Activated CD4-positive, CD25-positive, alpha-beta regulatory T cell treated with anti-CD3 and anti-CD28 coated beads, Interleukin-2, amount 50 U/mL, for 24 hours (primary cell): ENCODE data around the gene C7orf57.
"Not testable (repeated sequence)": the region's sequence is repeated elsewhere in the genome, so short reads cannot be mapped to it uniquely, and the experiment has no call there.

ENCODE experiments used
- ATAC-seq, 2 donors: fragments of 150-1000 bp; cut with Tn5 transposase; one replicate each; pipeline ENCODE4 v1.10.0; 2021; ENCODE audit warnings: mild to moderate bottlenecking in 1 of 2, moderate library complexity in 1 of 2

The C7orf57 gene

DNA sequence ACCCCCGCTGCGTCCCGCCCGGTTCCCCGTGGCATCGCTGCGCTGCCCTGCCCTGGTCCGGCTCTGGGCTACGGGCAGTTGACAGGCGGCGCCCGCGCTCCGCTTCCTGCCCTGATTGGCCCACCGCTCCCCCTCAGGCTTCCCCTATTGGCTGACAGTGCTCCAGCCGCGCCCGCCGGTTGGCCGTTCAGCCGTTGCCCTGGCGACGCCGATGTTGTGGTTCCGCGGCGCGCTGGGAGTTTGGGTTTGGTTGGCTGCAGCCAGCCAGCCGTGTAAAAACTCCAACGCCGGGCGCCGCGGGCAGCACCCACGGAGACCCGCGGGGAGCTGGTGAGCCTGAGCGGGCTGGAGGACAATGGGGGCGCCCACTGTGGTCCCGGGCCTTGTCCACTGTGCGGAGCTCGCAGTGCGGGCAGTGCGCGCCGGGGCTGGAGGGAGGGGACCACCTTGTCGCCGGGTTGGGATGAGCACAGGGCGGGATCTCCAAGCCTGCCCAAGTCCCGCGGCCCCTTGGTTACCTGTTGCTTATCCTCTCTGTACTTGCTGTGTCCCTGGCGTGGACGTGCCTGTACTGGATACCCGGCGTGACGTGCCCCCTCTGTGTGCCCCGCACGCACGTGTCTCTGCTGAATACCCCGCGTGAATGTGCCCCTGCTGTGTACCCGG lies at the start of gene C7orf57:
TSS of gene C7orf57 (plus strand) at position 243 of the 666 bp plus-strand sequence. CDS start 766 bp downstream, outside the sequence.
- peak; percentile 98 to 99 for ATAC-seq

GRCh38 chr7:47988496-47989386 lies 46.6 kb upstream of the C7orf57 start:
- ATAC-seq = no peak

GRCh38 chr7:47989607-47990400 lies 45.5 kb upstream of the C7orf57 start:
- ATAC-seq = not testable (repeated sequence)

DNA sequence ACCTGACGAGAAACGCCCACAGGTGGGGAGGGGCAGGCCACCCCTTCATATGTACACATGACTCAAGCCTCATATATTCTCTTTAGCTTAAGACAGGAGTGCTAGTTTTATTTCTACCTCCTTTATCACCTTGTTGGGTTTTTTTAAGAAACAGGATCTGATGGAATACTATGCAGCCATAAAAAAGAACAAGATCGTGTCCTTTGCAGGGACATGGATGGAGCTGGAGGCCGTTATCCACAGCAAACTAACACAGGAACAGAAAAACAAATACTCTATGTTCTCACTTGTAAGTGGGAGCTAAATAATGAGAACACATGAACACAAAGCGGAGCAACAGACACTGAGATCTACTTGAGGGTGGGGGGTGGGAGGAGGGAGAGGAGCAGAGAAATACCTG lies 44.8 kb upstream of the C7orf57 start:
- no peak for ATAC-seq

GRCh38 chr7:47991270-47991669 lies 44.1 kb upstream of the C7orf57 start:
- ATAC-seq = no peak

- ATAC-seq = peak; percentile 97 to 98
These were observed 43.5 kb upstream of the C7orf57 start for GRCh38 chr7:47991741-47992311.

DNA sequence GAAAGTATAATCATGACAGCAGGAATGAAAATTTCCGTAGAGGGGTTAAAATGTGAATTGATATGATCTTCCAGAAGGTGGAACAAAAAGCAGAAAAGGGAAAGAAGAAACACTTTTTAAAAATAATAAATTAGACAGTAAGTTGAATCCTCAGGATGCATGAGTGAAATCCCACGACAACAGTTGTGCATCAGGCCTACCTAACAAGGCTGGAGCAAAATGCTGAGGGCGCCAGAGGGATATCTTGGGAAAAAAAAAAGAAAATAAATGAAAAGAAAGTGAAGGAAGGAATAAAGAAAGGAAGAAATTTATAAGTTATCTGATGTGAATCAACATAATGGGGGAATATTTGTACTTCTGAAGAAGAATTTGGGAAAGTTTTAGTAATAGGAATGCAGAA lies 42.9 kb upstream of the C7orf57 start:
- ATAC-seq = no peak

GRCh38 chr7:47999413-47999812 lies 35.9 kb upstream of the C7orf57 start:
- ATAC-seq = no peak

- not testable (repeated sequence) for ATAC-seq
These were observed 35.2 kb upstream of the C7orf57 start for GRCh38 chr7:48000164-48000563.

GRCh38 chr7:48004032-48004431 lies 31.3 kb upstream of the C7orf57 start:
- no peak for ATAC-seq

GRCh38 chr7:48004638-48005037 lies 30.7 kb upstream of the C7orf57 start:
- ATAC-seq = no peak

DNA sequence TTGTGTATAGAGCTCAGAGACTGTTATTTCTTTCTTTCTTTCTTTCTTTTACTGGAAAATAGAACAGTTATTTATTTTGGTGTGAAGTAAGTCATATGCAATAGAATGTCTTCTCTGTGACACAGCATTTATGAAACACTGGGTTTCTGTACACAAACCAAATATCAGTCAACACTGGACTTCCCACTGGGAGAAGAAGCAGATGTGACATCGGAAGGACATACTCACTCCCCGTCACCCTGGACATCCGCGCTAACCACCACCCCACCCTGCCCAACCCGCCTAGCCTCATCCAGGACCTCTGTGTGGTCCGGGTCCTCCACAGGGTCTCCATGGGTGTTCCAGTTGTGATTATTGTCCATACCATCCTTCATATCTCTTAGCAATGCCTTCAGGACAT lies 28.5 kb upstream of the C7orf57 start:
- ATAC-seq = no peak

DNA sequence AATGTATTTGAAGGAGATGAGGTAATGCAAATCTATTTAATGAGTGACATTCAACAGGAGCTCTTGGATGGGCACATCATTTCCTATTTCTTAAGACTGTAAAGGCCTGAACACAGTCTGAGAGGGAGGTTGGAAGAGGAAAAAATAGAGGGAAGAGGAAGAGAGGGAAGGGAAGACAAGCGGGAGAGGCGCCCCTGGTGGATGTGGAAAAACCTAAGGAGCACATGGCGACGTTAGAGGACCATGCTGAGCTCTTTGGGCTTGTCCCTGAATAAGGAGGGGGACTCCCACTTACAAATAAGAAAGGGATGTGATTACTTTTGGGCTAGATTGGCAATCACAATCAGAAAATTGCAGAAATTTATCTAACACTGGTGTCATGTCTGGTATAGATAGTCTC lies 26.1 kb upstream of the C7orf57 start:
- ATAC-seq = no peak

DNA sequence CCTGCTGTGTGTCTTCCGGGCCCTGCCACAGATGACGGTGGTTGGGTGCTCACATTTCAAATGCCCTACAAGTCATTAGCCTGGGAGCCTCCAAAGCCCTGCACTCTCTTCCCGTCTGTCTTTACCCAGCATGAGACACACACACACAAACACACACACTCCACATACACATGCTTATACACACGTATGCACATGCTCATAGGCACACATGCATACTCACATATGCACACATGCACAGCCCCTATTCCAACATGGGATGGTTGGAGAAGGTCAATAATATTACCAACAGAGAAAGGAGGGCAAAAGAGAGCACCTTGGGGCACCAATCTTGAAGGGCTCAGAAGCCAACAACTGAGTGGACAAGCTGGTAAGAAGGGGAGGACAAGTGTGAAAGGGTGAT lies 25.4 kb upstream of the C7orf57 start:
- no peak for ATAC-seq

- no peak for ATAC-seq
These were observed 24.0 kb upstream of the C7orf57 start for GRCh38 chr7:48011323-48011722.

- no peak for ATAC-seq
These were observed 23.4 kb upstream of the C7orf57 start for GRCh38 chr7:48011951-48012350.

DNA sequence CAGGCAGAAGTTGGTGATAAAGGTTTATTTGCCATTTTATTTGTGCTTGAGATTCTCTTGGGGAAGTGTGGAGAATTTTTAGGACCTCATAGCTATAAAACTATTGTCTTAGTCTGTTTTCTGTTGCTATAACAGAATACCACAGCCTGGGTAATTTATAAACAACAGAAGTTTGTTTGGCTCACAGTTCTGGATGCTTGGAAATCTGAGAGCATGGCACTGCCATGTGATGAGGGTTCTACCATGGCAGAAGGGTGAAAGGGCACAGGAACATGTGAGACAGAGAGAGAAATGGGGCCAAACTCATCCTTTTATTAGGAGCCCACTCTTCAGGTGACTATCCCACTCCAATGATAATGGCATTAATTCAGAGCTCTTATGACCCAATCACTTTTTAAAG lies 18.7 kb upstream of the C7orf57 start:
- no peak for ATAC-seq

- ATAC-seq = no peak
These were observed 17.7 kb upstream of the C7orf57 start for GRCh38 chr7:48017674-48018073.

GRCh38 chr7:48025624-48026023 lies 9.7 kb upstream of the C7orf57 start:
- ATAC-seq = no peak

DNA sequence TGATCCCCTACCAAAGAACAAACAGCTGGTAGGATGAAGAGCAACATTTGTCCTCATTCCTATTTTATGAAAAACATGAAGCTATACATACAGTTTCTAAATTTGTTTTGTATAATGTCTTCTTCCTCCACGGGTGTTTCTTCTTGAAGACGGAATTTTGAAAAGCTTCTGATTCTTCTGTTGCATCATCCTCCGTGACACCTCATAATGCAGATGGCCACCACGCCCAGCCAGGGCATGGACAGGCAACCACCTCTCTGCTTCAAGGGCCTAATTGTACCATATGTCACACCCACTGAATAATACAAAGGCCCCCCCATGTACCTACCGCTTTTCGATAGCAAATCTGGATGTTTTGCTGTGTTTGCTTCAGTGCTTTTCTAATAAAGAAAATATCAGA lies 6.4 kb upstream of the C7orf57 start, which contains the start of gene SUN3:
TSS of gene SUN3 (minus strand) at position 170 of the 400 bp plus-strand sequence. CDS start at position 1, 169 bp downstream.
- ATAC-seq = no peak

- ATAC-seq = no peak
These were observed 4.2 kb upstream of the C7orf57 start for GRCh38 chr7:48031111-48031510.

DNA sequence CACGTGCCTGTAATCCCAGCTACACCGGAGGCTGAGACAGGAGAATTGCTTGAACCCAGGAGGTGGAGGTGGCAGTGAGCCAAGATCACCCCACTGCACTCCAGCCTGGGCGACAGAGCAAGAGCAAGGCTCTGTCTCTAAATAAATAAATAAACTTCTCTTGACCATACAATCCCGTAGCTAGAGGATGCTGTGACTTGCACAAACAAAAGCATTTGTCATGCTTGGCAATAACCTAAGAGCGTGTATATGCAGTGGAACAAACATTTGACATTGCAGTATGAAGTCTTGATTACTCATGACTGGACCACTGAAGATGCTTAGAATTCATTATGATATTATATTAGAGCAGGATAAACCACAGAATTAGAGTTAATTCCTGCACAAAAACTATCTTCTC lies 1.4 kb upstream of the C7orf57 start:
- ATAC-seq = no peak
